Stimulated activated CD8-positive, alpha-beta memory T cell treated with anti-CD3 and anti-CD28 coated beads, Interleukin-15, amount 100 ng/mL, for 24 hours (primary cell): ENCODE measurements around the gene RHOC.

Source experiments
- DNase-seq: peaks from one replicate; pipeline ENCODE4 v3.0.0-alpha.2; 2020; ENCODE audit warnings: low read depth

Gene RHOC

GRCh38 chr1:112677501-112677900 is 29.4 kb downstream of the RHOC start:
- no peak for DNase-seq

DNA sequence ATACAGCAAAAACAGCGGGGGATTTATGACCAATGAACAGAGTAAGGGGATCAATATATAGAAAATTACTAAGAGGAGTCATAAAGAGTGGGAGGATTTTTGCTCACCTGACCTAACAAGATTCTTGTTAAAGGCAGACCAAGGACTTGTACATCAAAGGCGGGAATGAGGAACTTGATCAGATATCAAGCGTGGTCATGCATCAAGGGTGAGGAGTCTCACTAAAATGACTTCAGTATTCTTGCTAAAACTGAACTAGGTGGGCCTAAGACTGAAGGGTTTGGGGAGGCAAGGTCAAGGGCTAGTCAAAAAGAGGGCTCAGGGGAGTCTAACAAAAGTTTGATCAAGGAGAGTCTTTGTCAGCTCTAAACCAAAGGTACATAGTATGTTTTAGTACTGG is 30.4 kb downstream of the RHOC start:
- no peak for DNase-seq

DNA sequence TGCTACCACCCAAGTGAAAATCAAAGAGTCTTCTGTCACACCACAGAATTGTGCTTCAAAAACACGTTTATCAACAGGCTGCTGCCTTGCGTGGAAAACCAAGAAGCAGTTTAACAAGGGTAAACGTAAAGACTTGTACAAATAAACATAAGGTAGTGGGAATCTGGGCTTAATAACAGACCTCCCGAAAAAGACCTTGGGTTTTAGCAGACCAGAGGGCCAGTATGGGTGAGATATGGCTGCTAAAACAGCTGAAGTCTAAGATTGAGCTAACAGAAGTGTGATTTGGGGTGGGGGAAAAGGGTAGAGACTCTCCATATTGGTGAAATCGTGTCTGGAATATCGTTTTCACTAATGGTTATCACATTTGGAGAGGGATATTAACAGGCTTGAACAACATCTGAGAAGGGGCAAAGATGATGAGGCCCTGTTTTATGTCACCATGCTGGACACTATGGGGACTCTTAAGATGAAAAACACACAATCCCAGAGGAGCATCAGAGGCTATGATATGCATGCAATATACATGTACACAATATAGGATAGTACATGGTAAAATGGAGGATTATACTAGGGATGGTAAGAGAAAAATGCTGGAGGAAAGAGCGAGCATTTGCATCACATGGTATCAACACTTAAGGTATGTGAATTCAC is 31.1 kb downstream of the RHOC start:
- DNase-seq, result no peak

DNA sequence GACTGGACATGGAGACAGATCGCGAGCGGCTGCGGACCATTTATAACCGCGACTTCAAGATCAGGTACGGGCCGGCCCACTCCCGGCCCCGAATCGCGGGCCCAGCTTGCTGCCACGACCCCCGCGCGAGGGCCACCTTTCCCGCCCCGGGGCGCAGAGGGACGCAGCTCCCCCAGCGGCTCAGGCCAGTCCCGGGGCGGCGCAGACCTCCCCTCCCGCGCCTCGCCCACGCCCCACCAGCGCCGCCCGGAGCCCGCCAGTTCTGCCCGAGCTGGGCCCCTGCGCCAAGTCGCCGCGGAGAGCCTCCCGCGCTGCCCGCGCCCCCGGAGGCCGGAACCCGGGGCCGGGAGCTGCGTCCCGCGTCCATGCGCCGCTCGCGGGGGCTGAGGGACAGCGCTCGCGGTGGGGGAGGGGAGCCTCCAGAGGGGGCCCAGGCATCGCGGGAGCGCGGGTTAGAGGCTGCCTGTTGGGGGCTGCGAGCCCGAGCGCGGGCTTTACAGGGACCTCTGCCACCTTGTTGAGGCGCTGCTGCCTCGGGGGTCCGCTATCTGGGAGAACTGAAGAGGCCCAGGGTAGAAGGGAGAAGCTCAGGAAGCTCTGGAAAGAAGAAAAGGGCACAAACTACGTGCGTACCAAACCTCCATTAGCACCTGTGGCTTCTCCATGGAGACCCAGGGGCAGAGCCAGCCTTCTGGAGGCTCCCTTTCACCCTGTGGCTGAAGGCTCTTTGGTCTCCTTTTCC is 31.8 kb downstream of the RHOC start:
- peak; percentile 22 for DNase-seq

DNA sequence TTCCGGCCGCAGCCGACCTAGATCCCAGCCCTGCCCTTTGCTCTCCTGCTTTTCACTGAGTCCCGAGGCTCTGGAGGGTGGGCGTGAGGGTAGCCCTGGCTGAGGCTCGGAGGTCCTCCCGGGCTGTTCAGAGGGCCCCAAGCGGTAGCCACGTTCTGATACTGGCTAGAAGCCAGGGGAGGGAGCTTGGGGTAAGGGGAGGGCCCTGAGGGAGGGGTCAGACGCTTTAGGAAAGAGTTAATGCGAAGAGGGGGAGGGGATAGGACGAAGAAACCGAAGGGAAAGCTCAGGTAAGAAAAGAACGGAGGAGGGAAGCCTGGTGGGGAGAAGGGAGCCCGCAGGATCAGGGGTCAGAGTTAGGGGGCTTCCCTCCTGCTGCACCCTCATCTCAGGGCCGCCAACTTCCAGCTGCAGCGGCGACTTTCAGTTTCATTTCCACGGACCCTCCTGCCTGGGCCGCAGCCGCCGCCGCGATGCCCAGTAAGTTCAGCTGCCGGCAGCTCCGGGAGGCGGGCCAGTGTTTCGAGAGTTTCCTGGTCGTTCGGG is 32.4 kb downstream of the RHOC start, which contains the start of gene MOV10:
TSS of gene MOV10 (plus strand) at position 220 of the 546 bp plus-strand sequence. CDS start at position 474, 254 bp downstream.
- peak; percentile 22 for DNase-seq

DNA sequence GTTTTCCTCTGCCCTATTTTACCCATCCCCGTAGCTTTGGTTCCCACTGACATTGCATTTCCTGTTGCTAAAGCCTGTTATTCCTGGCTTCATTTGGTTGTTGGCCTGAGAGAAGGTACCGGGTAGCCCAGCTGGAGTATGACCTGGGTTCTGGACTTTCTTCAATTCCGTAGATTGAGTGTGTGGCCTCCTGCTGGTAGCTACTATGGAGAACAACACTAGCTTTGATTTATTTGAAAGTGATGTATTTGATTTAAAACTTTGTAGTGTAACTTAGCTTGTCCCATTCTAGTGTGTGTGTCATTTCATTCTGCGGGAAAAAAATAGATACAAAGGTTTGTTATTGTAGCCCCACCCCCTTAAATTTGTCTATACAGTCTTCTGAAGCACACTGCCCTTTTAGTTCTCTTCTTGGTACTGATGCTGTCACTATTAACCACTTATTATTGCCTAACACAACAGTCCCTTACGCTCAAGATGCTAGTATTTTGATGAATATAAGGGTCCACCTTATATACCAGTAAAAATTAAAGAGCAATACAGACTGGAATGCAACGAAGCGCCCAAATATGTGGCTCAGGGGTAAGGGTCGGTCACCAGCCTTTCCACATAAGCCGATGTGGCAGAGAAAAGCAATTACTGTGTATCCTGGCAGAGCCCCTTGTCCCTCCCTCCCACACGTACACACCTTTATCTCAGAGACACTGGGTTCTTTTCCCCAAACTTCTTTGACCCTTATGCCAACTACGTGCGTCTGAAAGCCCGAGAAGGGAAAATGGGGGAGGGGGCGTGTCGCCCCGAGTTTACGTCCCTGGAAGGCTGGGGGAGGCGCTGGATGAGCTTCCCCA is 33.1 kb downstream of the RHOC start:
- DNase-seq, result no peak

- DNase-seq, result no peak
Observed at GRCh38 chr1:112672842-112673241, 34.1 kb downstream of the RHOC start.

DNA sequence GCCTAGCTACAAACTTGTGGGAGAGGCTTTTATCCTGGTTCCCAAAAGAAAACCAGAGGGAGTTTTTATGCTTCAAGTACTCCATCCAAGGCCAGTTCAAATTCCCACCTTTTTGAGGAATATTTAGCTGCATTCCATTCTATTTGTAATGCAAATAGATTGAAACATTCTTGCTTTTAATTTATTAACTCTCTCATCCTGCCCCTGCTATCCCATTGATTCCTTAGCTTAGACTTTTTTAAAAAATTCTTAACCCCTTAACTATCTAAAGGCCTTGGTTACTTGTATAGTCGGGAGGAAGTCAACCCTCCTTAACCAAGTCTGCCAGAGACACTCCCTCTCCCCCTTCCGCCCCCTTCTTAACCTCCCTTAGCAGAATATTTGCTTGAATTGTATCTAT is 34.9 kb downstream of the RHOC start:
- no peak for DNase-seq

GRCh38 chr1:112666946-112667345 is 40.0 kb downstream of the RHOC start:
- no peak for DNase-seq

DNA sequence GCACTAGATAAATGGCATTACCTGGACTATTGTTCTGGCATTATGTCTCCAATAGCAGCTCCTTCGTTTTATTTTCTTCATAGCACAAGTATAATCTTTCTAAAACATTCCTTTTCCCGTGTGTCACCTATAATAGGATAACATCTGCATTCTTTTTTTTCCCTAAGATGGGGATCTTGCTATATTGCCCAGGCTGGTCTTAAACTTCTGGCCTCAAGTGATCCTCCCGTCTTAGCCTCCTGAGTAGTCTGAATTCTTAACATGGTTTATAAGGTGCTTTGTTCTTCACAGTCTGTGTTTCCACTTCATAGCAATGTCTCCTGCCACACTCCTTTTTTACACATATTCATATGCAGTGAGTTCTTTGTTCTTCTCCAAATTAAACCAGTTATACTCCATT is 41.1 kb downstream of the RHOC start:
- DNase-seq, result no peak

DNA sequence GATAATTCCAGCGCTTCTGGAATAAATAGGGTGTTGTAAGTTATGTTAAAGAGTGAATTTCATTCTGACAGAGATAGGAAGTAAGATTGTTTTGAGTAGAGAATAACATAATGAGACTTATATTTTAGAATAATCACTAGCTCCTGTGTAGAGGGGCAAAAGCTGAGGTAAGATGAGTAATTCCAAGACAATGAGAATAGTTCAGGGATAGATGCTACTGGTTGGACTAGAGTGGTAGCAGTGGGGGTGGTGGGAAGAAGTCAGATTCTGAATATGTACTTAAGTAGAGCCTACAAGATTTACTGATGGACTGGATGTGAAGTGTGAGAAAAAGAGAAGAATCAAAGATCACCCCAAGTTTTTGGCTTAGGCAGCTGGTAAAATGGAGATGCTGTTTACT is 55.7 kb downstream of the RHOC start:
- no peak for DNase-seq
